IMR-90 (cell line): ENCODE results near the gene B3GLCT. TPM values are rescaled to one million over a fixed set of nuclear protein-coding genes. Genes with fewer than 3 reads are reported as not detected.

Experiments used
- ATAC-seq: fragments of 200-7000 bp; cut with Tn5 transposase; 2 replicates; pipeline ENCODE4 v1.9.1; 2020; ENCODE audit warnings: low read depth, mild to moderate bottlenecking, moderate library complexity
- BruUV-seq: library from RNA; stranded (reverse); fragments of 400-500 nt; replicated peaks from 2 replicates; lab custom pipeline; 2021; lab: Mats Ljungman, UMichigan
- CTCF ChIA-PET: fragments of 300-600 bp; formaldehyde crosslinking; extraction: SDS; loops from one replicate; lab custom pipeline; 2021; ENCODE audit warnings: antibody characterized with exemption; lab: Yijun Ruan, JAX
- POLR2A ChIA-PET: fragments of 300-600 bp; sonication (Branson Sonifier 250); formaldehyde crosslinking; loops from one replicate; lab custom pipeline; 2022; ENCODE audit warnings: antibody characterized with exemption; ENCODE audit not compliant: unreplicated experiment; lab: Charles Lee
- DNase-seq: peaks from one replicate; pipeline ENCODE4 v3.0.0; 2013
- H2AFZ ChIP-seq: replicated peaks from 2 replicates; pipeline ENCODE3; 2013; ENCODE audit warnings: low read length, mild to moderate bottlenecking; ENCODE audit not compliant: poor library complexity
- H2AK5ac ChIP-seq: 2 replicates; pipeline ENCODE4 v1.6.1; 2013; ENCODE audit warnings: low read depth, low read length, inconsistent platforms
- H2AK9ac ChIP-seq: replicated peaks from 2 replicates; pipeline ENCODE3; 2013; ENCODE audit warnings: mild to moderate bottlenecking, low read depth, low read length, moderate library complexity; ENCODE audit not compliant: poor library complexity
- H2BK120ac ChIP-seq: 2 replicates; pipeline ENCODE4 v1.6.1; 2013; ENCODE audit warnings: low read depth, low read length, inconsistent platforms
- H2BK15ac ChIP-seq: 3 replicates; pipeline ENCODE4 v1.6.1; 2013; ENCODE audit warnings: low read depth, low read length, inconsistent platforms
- H2BK20ac ChIP-seq: 2 replicates; pipeline ENCODE4 v1.6.1; 2013; ENCODE audit warnings: low read depth, mild to moderate bottlenecking, inconsistent platforms, low read length, moderate library complexity
- H2BK5ac ChIP-seq: 2 replicates; pipeline ENCODE4 v1.6.1; 2013; ENCODE audit warnings: mild to moderate bottlenecking, low read depth, low read length, inconsistent platforms; ENCODE audit not compliant: poor library complexity, severe bottlenecking
- H3K14ac ChIP-seq: replicated peaks from 2 replicates; pipeline ENCODE4 v1.6.1; 2013; ENCODE audit warnings: low read depth, low read length, inconsistent platforms
- H3K18ac ChIP-seq: 2 replicates; pipeline ENCODE4 v1.6.1; 2013; ENCODE audit warnings: low read depth, low read length, control low read depth
- H3K23ac ChIP-seq: 2 replicates; pipeline ENCODE4 v1.6.1; 2013; ENCODE audit warnings: low read depth, low read length, inconsistent platforms
- H3K27ac ChIP-seq: 2 replicates; pipeline ENCODE4 v1.5.1; 2013; ENCODE audit warnings: mild to moderate bottlenecking, control low read depth, low read length; ENCODE audit not compliant: insufficient read depth
- H3K27me3 ChIP-seq: 2 replicates; pipeline ENCODE4 v1.6.1; 2013; ENCODE audit warnings: low read length; ENCODE audit not compliant: control insufficient read depth, insufficient read depth
- H3K36me3 ChIP-seq: 2 replicates; pipeline ENCODE4 v1.6.1; 2013; ENCODE audit warnings: low read length, mixed read lengths; ENCODE audit not compliant: control insufficient read depth, insufficient read depth
- H3K4ac ChIP-seq: 2 replicates; pipeline ENCODE4 v1.6.1; 2013; ENCODE audit warnings: low read depth, low read length, inconsistent platforms
- H3K4me1 ChIP-seq: 2 replicates; pipeline ENCODE4 v1.6.1; 2013; ENCODE audit warnings: low read length, mixed read lengths; ENCODE audit not compliant: control insufficient read depth, insufficient read depth
- H3K4me2 ChIP-seq: 2 replicates; pipeline ENCODE4 v1.6.1; 2013; ENCODE audit warnings: low read depth, mild to moderate bottlenecking, control low read depth, low read length, moderate library complexity
- H3K4me3 ChIP-seq: 2 replicates; pipeline ENCODE4 v1.5.1; 2013; ENCODE audit warnings: low read depth, mild to moderate bottlenecking, control low read depth, low read length, moderate library complexity; ENCODE audit not compliant: insufficient read depth
- H3K56ac ChIP-seq: 2 replicates; pipeline ENCODE4 v1.6.1; 2013; ENCODE audit warnings: low read length, inconsistent platforms; ENCODE audit not compliant: insufficient read depth; ENCODE audit errors: extremely low read depth
- H3K79me1 ChIP-seq, 2 experiments: 2 replicates each; pipeline ENCODE4 v1.6.1; 2013; ENCODE audit warnings: low read length in 2 of 2, inconsistent platforms in 1 of 2, low read depth in 1 of 2
- H3K9ac ChIP-seq: 2 replicates; pipeline ENCODE4 v1.6.1; 2013; ENCODE audit warnings: low read depth, low read length, control low read depth
- H3K9me1 ChIP-seq: 2 replicates; pipeline ENCODE4 v1.6.1; 2013; ENCODE audit warnings: low read length, inconsistent platforms; ENCODE audit not compliant: insufficient read depth
- H3K9me3 ChIP-seq: 2 replicates; pipeline ENCODE4 v1.6.1; 2013; ENCODE audit warnings: low read length; ENCODE audit not compliant: control insufficient read depth, insufficient read depth
- H4K20me1 ChIP-seq: 2 replicates; pipeline ENCODE4 v1.6.1; 2013; ENCODE audit warnings: low read length, inconsistent platforms; ENCODE audit not compliant: insufficient read depth
- H4K5ac ChIP-seq: 2 replicates; pipeline ENCODE4 v1.6.1; 2013; ENCODE audit warnings: mild to moderate bottlenecking, low read depth, low read length, control low read depth
- H4K8ac ChIP-seq, 2 experiments: 2 replicates each; pipeline ENCODE4 v1.6.1; 2013; ENCODE audit warnings: low read depth in 2 of 2, low read length in 2 of 2, control low read depth in 1 of 2, inconsistent platforms in 1 of 2
- H4K91ac ChIP-seq: 2 replicates; pipeline ENCODE4 v1.6.1; 2013; ENCODE audit warnings: low read depth, low read length, inconsistent platforms; ENCODE audit not compliant: insufficient read depth
- BHLHE40 ChIP-seq: fragments of 150-350 bp; IDR thresholded peaks from 2 replicates; pipeline ENCODE4 v1.6.1; 2016; ENCODE audit warnings: mild to moderate bottlenecking, low read depth, low read length
- CHD1 ChIP-seq: IDR thresholded peaks from 2 replicates; pipeline ENCODE4 v1.6.1; 2012; ENCODE audit warnings: low read depth, low read length, improper control_type of control experiment
- MAFK ChIP-seq: IDR thresholded peaks from 2 replicates; pipeline ENCODE4 v1.6.1; 2012; ENCODE audit warnings: low read depth, low read length, improper control_type of control experiment
- MAZ ChIP-seq: IDR thresholded peaks from 2 replicates; pipeline ENCODE4 v1.6.1; 2012; ENCODE audit warnings: low read depth, mild to moderate bottlenecking, low read length, improper control_type of control experiment, moderate library complexity, borderline replicate concordance
- MXI1 ChIP-seq: IDR thresholded peaks from 2 replicates; pipeline ENCODE4 v1.6.1; 2012; ENCODE audit warnings: low read depth, mild to moderate bottlenecking, low read length, moderate library complexity, borderline replicate concordance
- NFE2L2 ChIP-seq: fragments of 150-350 bp; IDR thresholded peaks from 2 replicates; pipeline ENCODE4 v1.6.1; 2016; ENCODE audit warnings: low read depth, mild to moderate bottlenecking, low read length
- POLR2A ChIP-seq: IDR thresholded peaks from 2 replicates; pipeline ENCODE4 v1.6.1; 2012; ENCODE audit warnings: mild to moderate bottlenecking, low read depth, low read length
- RAD21 ChIP-seq: IDR thresholded peaks from 2 replicates; pipeline ENCODE4 v1.6.1; 2012; ENCODE audit warnings: low read length, improper control_type of control experiment
- SMC3 ChIP-seq: fragments of 150-350 bp; IDR thresholded peaks from 2 replicates; pipeline ENCODE4 v1.6.1; 2016; ENCODE audit warnings: low read depth, mild to moderate bottlenecking, antibody characterized with exemption, low read length, moderate library complexity
- WGBS, 2 experiments: methylation state at CpG; one replicate each; pipeline versions ENCODE4 v1.1.5 to v1.1.7; 2013; ENCODE audit warnings: missing lambda C conversion rate in 2 of 2; ENCODE audit not compliant: insufficient read length in 1 of 2; ENCODE audit errors: extremely low coverage in 2 of 2; 5-methylcytosine and 5-hydroxymethylcytosine counted together
- dilution Hi-C: fragments of 300-500 bp; cut with HindIII; formaldehyde crosslinking; loops from one replicate; pipeline ENCODE4 v1.14.3; 2018; ENCODE audit warnings: low sequenced_read_pairs; ENCODE audit not compliant: unreplicated experiment
- in situ Hi-C: fragments of 300-500 bp; cut with MboI; formaldehyde crosslinking; loops from 3 replicates; pipeline ENCODE4 v1.14.3; 2019; ENCODE audit warnings: low sequenced_read_pairs, inconsistent platforms, mixed read lengths
- intact Hi-C: fragments of 100-400 bp; cut with micrococcal nuclease; formaldehyde crosslinking; loops from 2 replicates; pipeline ENCODE4 v1.10.0; 2022
- polyA plus RNA-seq, 3 experiments: library from polyadenylated mRNA; depleted of rRNA; stranded (reverse); fragments of >200 nt; gene quantifications; 2 replicates each; pipeline ENCODE4 v1.2.3, GENCODE V29; 2012; ENCODE audit warnings: low replicate concordance in 1 of 3
- total RNA-seq: library from RNA; depleted of rRNA; stranded (reverse); fragments of >200 nt; gene quantifications from 2 replicates; pipeline ENCODE4 v1.2.3, GENCODE V29; 2012
- TF ChIP-seq, protein P1 (sequence below): fragments of 150-350 bp; IDR thresholded peaks from 2 replicates; pipeline ENCODE4 v1.6.1; 2017; ENCODE audit warnings: mild to moderate bottlenecking, antibody characterized with exemption, low read length, low read depth
- TF ChIP-seq, protein P2 (sequence below): conservative IDR thresholded peaks from 2 replicates; pipeline ENCODE4 v1.5.1; 2012; ENCODE audit warnings: mild to moderate bottlenecking, low read depth, low read length, improper control_type of control experiment

B3GLCT gene
- total and polyA plus RNA-seq, 2 of the 4 experiments (the other 2 are of a cell fraction), result 2.0 to 4.5 TPM

DNA sequence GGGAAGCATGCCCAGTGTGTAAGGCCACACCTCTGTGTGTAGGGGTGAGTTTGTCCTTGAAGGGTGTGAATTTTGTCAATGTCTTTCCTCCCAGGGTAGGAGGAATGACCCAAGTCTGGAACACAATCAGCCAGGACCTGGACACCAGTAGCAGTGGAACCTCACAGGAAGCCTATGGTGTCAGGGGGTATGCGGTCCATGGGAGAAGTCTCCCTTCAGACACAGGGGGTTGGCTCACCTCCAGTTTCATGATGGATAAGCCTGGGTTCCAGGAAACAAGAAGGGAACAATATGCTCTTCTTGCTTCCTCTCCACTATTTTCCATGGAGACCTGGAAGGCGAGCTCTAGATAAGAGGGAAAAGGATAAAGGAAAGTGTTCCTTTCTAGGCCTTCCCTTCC lies 23.9 kb downstream of the B3GLCT start:
- intact Hi-C loops (no loop called here), dilution Hi-C loops (no loop called here), in situ Hi-C loops (no loop called here)
- Histone ChIP-seq H2AFZ (no peak overlapping the region), H2BK20ac (no peak overlapping the region), H3K14ac (no peak overlapping the region), H3K4ac (no peak overlapping the region), H3K18ac (no peak overlapping the region), H3K9ac (no peak overlapping the region), H2AK5ac (no peak overlapping the region), H3K9me1 (peaks cover 7% of the 10 kb centered on the region; the same call in 1 of the 2 replicates), H3K4me1 (no peaks in the 10 kb centered on the region), H3K4me3 (no peak overlapping the region), H2BK120ac (no peak overlapping the region), H3K27me3 (no peaks in the 10 kb centered on the region), H4K5ac (no peak overlapping the region), H4K91ac (no peak overlapping the region), H2BK15ac (no peak overlapping the region), H2BK5ac (no peak overlapping the region), H3K4me2 (no peak overlapping the region), H3K36me3 (no peaks in the 10 kb centered on the region), H3K27ac (no peak overlapping the region), H3K23ac (no peak overlapping the region), H3K9me3 (no peaks in the 10 kb centered on the region), H3K79me1 (no peaks in the 10 kb centered on the region; a peak in 1 of 4 replicates), H4K8ac (no peak overlapping the region), H2AK9ac (no peak overlapping the region), H3K56ac (no peak overlapping the region), H4K20me1 (no peaks in the 10 kb centered on the region)
- WGBS, 2 experiments, result no CpG with 5 or more reads among the region's 2 CpGs
- DNase-seq (no peak), ATAC-seq (no peak)
- no TSS peak for BruUV-seq
- ChIA-PET CTCF (no interaction called here), POLR2A (no interaction called here)
- TF ChIP-seq, protein P1, sequence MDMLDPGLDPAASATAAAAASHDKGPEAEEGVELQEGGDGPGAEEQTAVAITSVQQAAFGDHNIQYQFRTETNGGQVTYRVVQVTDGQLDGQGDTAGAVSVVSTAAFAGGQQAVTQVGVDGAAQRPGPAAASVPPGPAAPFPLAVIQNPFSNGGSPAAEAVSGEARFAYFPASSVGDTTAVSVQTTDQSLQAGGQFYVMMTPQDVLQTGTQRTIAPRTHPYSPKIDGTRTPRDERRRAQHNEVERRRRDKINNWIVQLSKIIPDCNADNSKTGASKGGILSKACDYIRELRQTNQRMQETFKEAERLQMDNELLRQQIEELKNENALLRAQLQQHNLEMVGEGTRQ, result no peak
- TF ChIP-seq POLR2A (no peak), CHD1 (no peak), MXI1 (no peak), MAFK (no peak), MAZ (no peak), RAD21 (no peak), NFE2L2 (no peak), SMC3 (no peak), BHLHE40 (no peak)
- TF ChIP-seq, protein P2, sequence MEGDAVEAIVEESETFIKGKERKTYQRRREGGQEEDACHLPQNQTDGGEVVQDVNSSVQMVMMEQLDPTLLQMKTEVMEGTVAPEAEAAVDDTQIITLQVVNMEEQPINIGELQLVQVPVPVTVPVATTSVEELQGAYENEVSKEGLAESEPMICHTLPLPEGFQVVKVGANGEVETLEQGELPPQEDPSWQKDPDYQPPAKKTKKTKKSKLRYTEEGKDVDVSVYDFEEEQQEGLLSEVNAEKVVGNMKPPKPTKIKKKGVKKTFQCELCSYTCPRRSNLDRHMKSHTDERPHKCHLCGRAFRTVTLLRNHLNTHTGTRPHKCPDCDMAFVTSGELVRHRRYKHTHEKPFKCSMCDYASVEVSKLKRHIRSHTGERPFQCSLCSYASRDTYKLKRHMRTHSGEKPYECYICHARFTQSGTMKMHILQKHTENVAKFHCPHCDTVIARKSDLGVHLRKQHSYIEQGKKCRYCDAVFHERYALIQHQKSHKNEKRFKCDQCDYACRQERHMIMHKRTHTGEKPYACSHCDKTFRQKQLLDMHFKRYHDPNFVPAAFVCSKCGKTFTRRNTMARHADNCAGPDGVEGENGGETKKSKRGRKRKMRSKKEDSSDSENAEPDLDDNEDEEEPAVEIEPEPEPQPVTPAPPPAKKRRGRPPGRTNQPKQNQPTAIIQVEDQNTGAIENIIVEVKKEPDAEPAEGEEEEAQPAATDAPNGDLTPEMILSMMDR, result no peak
